Measurements from ENCODE around the gene ENPP1. TPM values are rescaled to one million over a fixed set of nuclear protein-coding genes. Genes with fewer than 3 reads are reported as not detected.

Gene ENPP1
- total RNA-seq, 1 donor: 16.3 TPM

DNA sequence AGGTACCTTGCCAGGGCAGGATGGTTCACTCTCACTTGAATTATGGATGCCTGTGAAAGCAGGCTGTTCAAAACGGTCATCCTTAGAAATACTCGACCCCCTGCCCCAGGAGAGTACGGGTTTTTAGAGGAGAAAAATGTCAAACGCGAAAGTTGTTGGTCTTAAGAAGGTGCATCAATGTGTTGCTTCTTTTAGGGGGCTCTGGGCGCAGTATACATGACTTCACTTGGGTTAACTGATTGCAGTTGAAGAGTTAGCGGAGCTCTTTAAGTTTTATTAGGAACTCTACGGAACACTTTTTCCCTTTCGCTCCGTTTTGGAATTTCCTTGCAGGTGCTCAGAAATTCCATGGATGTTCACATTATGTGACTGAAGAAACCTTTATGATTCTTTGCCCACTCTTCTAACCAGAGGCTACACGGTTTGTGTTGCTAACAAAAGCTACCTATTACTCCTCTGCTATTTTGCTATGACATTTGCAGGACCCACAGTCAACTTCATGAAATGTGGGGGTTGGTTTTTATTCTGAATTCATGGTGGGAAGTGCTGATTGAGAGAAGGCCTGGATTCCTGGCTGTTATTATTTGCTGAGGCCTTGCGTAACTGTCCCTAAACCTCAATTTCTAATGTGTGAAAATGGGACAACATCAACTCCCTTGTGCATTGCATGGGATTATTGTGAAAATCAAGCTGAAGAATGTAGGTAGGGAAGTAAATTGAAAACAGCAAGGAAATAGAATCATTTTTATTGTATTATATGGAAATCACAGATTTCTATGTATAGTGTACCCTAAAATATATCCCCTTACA, 845 bp downstream of the ENPP1 start:
- Histone ChIP-seq H2AFZ (ENCODE audit: low read length) (peak overlapping the region; percentile 78), H3K36me3 (ENCODE audit: insufficient read depth, low read length) (no peaks in the 10 kb centered on the region), H3K27me3 (ENCODE audit: insufficient read depth, low read length) (no peaks in the 10 kb centered on the region), H3K4me1 (ENCODE audit: insufficient read depth, low read length) (peaks cover 14% of the 10 kb centered on the region), H4K20me1 (ENCODE audit: insufficient read depth, low read length) (no peaks in the 10 kb centered on the region), H3K79me2 (ENCODE audit: insufficient read depth, low read length) (peaks cover 52% of the 10 kb centered on the region), H3K9me3 (ENCODE audit: low read depth, low read length) (no peaks in the 10 kb centered on the region), H3K27ac (ENCODE audit: low read depth, low read length) (peak overlapping the region; percentile 46), H3K4me3 (ENCODE audit: insufficient read depth, low read length) (peak overlapping the region; percentile 81), H3K4me2 (ENCODE audit: insufficient read depth, low read length) (peak overlapping the region; percentile 96)
- peak; percentile 43 for DNase-seq (ENCODE audit: insufficient read length, low spot score, missing footprints)
- TF ChIP-seq CTCF (IDR thresholded peaks at IDR 0.05; ENCODE audit: extremely low read depth, low read depth, low read length): no peak

- Histone ChIP-seq H3K27ac (ENCODE audit: low read depth, low read length) (no peak overlapping the region), H3K4me3 (ENCODE audit: insufficient read depth, low read length) (no peak overlapping the region), H3K9me3 (ENCODE audit: low read depth, low read length) (no peaks in the 10 kb centered on the region), H3K4me2 (ENCODE audit: insufficient read depth, low read length) (no peak overlapping the region), H3K27me3 (ENCODE audit: insufficient read depth, low read length) (no peaks in the 10 kb centered on the region), H3K36me3 (ENCODE audit: insufficient read depth, low read length) (no peaks in the 10 kb centered on the region), H2AFZ (ENCODE audit: low read length) (peak overlapping the region; percentile 38), H3K79me2 (ENCODE audit: insufficient read depth, low read length) (peaks cover 70% of the 10 kb centered on the region), H4K20me1 (ENCODE audit: insufficient read depth, low read length) (no peaks in the 10 kb centered on the region), H3K4me1 (ENCODE audit: insufficient read depth, low read length) (peaks cover 14% of the 10 kb centered on the region)
- no peak for TF ChIP-seq CTCF (IDR thresholded peaks at IDR 0.05; ENCODE audit: extremely low read depth, low read depth, low read length)
- peak; percentile 58 for DNase-seq (ENCODE audit: insufficient read length, low spot score, missing footprints)
Measured at GRCh38 chr6:131811500-131811899, 3.7 kb downstream of the ENPP1 start.

DNA sequence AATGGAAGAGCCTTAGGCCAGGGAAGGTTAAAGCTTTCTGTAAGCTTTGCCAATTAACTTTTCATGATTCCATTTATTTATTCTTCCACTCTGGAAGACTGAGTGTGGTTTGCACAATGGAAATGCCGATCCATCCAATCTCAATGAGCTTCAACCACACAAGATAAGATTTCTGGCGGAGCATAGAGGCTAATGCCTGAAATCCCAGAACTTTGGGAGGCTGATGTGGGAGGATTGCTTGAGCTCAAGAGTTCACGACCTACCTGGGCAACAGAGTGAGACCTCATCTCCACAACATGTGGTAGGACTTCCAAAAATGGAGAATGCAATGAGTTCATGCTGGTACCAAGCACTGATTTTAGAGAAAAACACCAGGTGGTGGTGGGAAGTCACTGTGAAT, 6.2 kb downstream of the ENPP1 start:
- Histone ChIP-seq H4K20me1 (ENCODE audit: insufficient read depth, low read length) (no peaks in the 10 kb centered on the region), H3K36me3 (ENCODE audit: insufficient read depth, low read length) (no peaks in the 10 kb centered on the region), H3K4me1 (ENCODE audit: insufficient read depth, low read length) (no peaks in the 10 kb centered on the region), H2AFZ (ENCODE audit: low read length) (no peak overlapping the region), H3K27ac (ENCODE audit: low read depth, low read length) (no peak overlapping the region), H3K4me3 (ENCODE audit: insufficient read depth, low read length) (no peak overlapping the region), H3K9me3 (ENCODE audit: low read depth, low read length) (no peaks in the 10 kb centered on the region), H3K4me2 (ENCODE audit: insufficient read depth, low read length) (no peak overlapping the region), H3K79me2 (ENCODE audit: insufficient read depth, low read length) (peaks cover 78% of the 10 kb centered on the region), H3K27me3 (ENCODE audit: insufficient read depth, low read length) (no peaks in the 10 kb centered on the region)
- DNase-seq (ENCODE audit: insufficient read length, low spot score, missing footprints): no peak
- TF ChIP-seq CTCF (IDR thresholded peaks at IDR 0.05; ENCODE audit: extremely low read depth, low read depth, low read length): no peak

GRCh38 chr6:131816869-131817268, 9.0 kb downstream of the ENPP1 start:
- Histone ChIP-seq H3K4me2 (ENCODE audit: insufficient read depth, low read length) (no peak overlapping the region), H3K79me2 (ENCODE audit: insufficient read depth, low read length) (peaks cover 70% of the 10 kb centered on the region), H4K20me1 (ENCODE audit: insufficient read depth, low read length) (no peaks in the 10 kb centered on the region), H3K36me3 (ENCODE audit: insufficient read depth, low read length) (no peaks in the 10 kb centered on the region), H3K9me3 (ENCODE audit: low read depth, low read length) (no peaks in the 10 kb centered on the region), H3K4me3 (ENCODE audit: insufficient read depth, low read length) (no peak overlapping the region), H2AFZ (ENCODE audit: low read length) (no peak overlapping the region), H3K27ac (ENCODE audit: low read depth, low read length) (no peak overlapping the region), H3K27me3 (ENCODE audit: insufficient read depth, low read length) (no peaks in the 10 kb centered on the region), H3K4me1 (ENCODE audit: insufficient read depth, low read length) (peaks cover 7% of the 10 kb centered on the region)
- DNase-seq (ENCODE audit: insufficient read length, low spot score, missing footprints): peak; percentile 14
- TF ChIP-seq CTCF (IDR thresholded peaks at IDR 0.05; ENCODE audit: extremely low read depth, low read depth, low read length): no peak
